ENCODE measurements around the gene UMODL1. TPM values are rescaled to one million over a fixed set of nuclear protein-coding genes. Genes with fewer than 3 reads are reported as not detected.

UMODL1 gene
- total RNA-seq, 1 donor from 2014 or later = not detected

DNA sequence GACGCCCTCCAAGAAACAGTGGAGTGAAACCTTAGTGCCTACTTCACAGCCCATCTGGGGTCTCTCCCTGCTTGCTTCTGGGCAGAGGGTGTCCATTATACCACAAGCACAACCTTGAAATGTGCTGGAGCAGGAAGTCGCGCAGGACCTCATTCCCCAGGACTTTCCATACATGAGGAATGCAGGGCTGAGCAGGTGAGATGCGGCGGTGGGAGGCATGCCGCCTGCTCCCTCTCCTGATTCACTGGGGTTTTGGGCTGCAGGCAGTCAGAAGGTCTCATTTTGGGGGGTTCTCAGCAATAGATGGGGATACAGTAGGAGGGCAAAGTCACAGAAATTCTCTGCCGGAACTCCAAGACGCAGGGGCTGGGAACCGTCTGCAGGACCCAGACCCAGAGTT, 15.7 kb upstream of the UMODL1 start:
- DNase-seq (ENCODE audit: low spot score) = no peak
- Mint-ChIP-seq H3K36me3 (ENCODE audit: low read depth, unreplicated experiment) (peaks cover 4% of the 10 kb centered on the region), H3K27me3 (ENCODE audit: unreplicated experiment) (peaks cover 8% of the 10 kb centered on the region), H3K4me3 (ENCODE audit: unreplicated experiment) (no peak overlapping the region), H3K9me3 (ENCODE audit: unreplicated experiment) (no peaks in the 10 kb centered on the region), H3K27ac (ENCODE audit: unreplicated experiment) (no peak overlapping the region), H3K4me1 (ENCODE audit: unreplicated experiment) (peaks cover 13% of the 10 kb centered on the region)
- TF ChIP-seq, protein P1, sequence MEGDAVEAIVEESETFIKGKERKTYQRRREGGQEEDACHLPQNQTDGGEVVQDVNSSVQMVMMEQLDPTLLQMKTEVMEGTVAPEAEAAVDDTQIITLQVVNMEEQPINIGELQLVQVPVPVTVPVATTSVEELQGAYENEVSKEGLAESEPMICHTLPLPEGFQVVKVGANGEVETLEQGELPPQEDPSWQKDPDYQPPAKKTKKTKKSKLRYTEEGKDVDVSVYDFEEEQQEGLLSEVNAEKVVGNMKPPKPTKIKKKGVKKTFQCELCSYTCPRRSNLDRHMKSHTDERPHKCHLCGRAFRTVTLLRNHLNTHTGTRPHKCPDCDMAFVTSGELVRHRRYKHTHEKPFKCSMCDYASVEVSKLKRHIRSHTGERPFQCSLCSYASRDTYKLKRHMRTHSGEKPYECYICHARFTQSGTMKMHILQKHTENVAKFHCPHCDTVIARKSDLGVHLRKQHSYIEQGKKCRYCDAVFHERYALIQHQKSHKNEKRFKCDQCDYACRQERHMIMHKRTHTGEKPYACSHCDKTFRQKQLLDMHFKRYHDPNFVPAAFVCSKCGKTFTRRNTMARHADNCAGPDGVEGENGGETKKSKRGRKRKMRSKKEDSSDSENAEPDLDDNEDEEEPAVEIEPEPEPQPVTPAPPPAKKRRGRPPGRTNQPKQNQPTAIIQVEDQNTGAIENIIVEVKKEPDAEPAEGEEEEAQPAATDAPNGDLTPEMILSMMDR (IDR thresholded peaks at IDR 0.05; ENCODE audit: unreplicated experiment) = no peak

DNA sequence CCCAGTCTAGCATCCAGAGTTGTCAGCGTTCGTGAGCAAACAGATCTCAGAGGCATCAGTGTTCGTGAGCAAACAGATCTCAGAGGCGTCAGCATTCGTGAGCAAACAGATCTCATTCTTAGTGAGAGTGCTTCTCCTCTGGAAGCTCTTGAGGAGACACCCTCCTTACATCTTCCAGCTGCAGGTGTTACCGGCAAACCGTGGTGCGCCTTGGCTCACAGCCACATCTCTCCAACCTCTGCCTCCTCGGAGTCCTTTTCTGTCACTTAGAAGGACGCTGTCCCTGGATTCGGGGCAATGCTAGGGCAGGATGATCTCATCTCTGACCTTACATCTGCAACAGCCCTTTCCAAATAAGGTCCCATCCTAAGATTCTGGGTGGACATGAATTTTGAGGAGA, 14.6 kb upstream of the UMODL1 start:
- Mint-ChIP-seq H3K9me3 (ENCODE audit: unreplicated experiment) (no peaks in the 10 kb centered on the region), H3K36me3 (ENCODE audit: low read depth, unreplicated experiment) (peaks cover 4% of the 10 kb centered on the region), H3K4me1 (ENCODE audit: unreplicated experiment) (peaks cover 20% of the 10 kb centered on the region), H3K27me3 (ENCODE audit: unreplicated experiment) (peaks cover 10% of the 10 kb centered on the region), H3K4me3 (ENCODE audit: unreplicated experiment) (no peak overlapping the region), H3K27ac (ENCODE audit: unreplicated experiment) (no peak overlapping the region)
- DNase-seq (ENCODE audit: low spot score) = no peak
- TF ChIP-seq, protein P1 (IDR thresholded peaks at IDR 0.05; ENCODE audit: unreplicated experiment) = no peak

DNA sequence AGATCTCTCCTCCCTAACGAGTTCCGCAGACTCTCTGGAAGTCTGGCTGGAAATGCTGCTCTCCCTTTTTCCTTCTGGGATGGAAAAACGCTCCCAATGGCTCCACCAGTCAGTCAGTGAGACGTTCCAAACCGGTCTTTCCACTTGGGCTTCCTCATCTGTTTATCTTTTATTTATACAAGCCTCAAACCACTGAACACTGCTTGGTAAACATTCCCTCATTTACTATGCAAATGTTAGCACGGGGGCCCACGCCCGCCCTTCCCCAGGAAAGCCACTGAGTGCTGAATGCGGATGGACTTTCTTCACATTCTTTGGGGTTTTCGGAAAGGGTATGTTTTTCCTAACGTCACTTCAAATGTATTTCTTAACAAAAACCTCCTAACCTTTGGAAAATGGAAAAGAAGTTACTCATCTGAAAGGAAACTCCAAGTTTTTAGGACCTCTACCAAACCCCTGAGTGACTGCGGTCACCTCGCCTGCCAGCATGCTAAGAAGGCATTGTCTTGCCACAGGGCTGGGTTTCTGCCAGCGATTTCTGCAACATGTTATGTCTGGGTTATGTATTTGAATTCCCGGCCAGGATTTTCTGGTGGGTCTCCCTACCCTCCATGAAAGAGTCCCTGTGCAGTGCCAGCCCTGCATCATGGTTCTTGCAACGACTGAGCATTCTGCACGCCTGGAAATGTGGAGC, 14.0 kb upstream of the UMODL1 start:
- Mint-ChIP-seq H3K36me3 (ENCODE audit: low read depth, unreplicated experiment) (peaks cover 4% of the 10 kb centered on the region), H3K4me3 (ENCODE audit: unreplicated experiment) (no peak overlapping the region), H3K4me1 (ENCODE audit: unreplicated experiment) (peaks cover 20% of the 10 kb centered on the region), H3K9me3 (ENCODE audit: unreplicated experiment) (no peaks in the 10 kb centered on the region), H3K27ac (ENCODE audit: unreplicated experiment) (no peak overlapping the region), H3K27me3 (ENCODE audit: unreplicated experiment) (peaks cover 10% of the 10 kb centered on the region)
- DNase-seq (ENCODE audit: low spot score) = no peak
- TF ChIP-seq, protein P1 (IDR thresholded peaks at IDR 0.05; ENCODE audit: unreplicated experiment) = no peak

DNA sequence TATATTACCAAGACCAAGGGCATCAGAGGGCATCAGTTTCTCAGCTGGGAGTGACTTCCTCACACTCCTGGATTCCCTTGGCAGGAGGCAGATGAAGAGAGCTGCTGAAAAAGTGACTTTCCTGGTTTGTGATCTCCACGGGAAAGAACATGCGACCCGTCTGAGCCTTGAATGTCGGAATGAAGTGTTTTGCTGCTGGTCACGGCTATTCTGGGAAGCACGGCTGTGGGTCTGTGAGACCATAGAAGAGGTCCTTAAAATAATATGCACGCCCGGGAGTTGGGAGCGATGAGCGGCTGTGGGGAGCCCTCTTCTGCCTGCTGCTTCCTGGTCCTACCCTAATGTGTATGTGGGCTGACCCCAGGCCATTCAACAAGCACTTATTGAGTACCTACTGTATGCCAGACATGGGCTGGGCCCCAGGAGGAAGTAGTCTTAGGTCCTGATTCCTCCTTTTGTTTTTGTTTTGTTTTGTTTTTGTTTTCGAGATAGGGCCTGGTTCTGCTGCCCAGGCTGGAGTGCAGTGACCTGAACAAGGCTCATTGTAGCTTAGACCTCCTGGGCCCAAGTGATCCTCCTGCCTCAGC, 13.2 kb upstream of the UMODL1 start:
- Mint-ChIP-seq H3K4me3 (ENCODE audit: unreplicated experiment) (no peak overlapping the region), H3K27me3 (ENCODE audit: unreplicated experiment) (peaks cover 10% of the 10 kb centered on the region), H3K9me3 (ENCODE audit: unreplicated experiment) (no peaks in the 10 kb centered on the region), H3K27ac (ENCODE audit: unreplicated experiment) (no peak overlapping the region), H3K4me1 (ENCODE audit: unreplicated experiment) (peaks cover 20% of the 10 kb centered on the region), H3K36me3 (ENCODE audit: low read depth, unreplicated experiment) (peaks cover 4% of the 10 kb centered on the region)
- TF ChIP-seq, protein P1 (IDR thresholded peaks at IDR 0.05; ENCODE audit: unreplicated experiment) = no peak
- DNase-seq (ENCODE audit: low spot score) = no peak

DNA sequence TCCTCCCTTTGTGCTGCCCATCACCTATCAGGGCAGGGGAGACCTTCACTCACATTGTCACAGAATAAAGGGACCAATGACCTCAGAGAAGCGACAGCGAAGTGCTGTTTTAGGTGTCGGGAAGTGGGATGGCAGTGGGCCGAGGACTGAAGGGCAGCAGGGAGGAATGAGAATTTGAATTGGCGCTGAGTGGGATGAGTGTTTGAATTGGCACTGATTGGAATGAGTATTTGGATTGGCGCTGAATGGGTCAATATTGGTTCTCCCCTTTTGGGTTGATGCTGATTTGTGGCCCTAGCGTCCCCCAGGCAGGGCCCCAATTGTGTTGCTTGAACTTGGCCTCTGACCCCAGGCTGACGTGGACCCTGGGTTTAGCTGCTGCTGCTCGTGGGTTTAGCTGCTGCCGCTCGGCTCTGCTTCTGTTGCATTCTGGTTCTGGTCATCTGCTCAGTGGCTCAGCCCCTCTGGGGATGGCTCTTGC, 12.4 kb upstream of the UMODL1 start:
- Mint-ChIP-seq H3K27ac (ENCODE audit: unreplicated experiment) (no peak overlapping the region), H3K9me3 (ENCODE audit: unreplicated experiment) (no peaks in the 10 kb centered on the region), H3K36me3 (ENCODE audit: low read depth, unreplicated experiment) (peaks cover 4% of the 10 kb centered on the region), H3K4me3 (ENCODE audit: unreplicated experiment) (no peak overlapping the region), H3K4me1 (ENCODE audit: unreplicated experiment) (peaks cover 20% of the 10 kb centered on the region), H3K27me3 (ENCODE audit: unreplicated experiment) (peaks cover 7% of the 10 kb centered on the region)
- TF ChIP-seq, protein P1 (IDR thresholded peaks at IDR 0.05; ENCODE audit: unreplicated experiment) = no peak
- no peak for DNase-seq (ENCODE audit: low spot score)

Data from endothelial cell (in vitro differentiated cells).